HG02610 (cell line): ENCODE measurements around the gene TMEM151B.

ENCODE experiments used
- ATAC-seq: cut with Tn5 transposase; IDR thresholded peaks from one replicate; pipeline ENCODE4 v1.9.1; 2021; ENCODE audit warnings: mild to moderate bottlenecking, moderate library complexity; ENCODE audit not compliant: unreplicated experiment

Gene TMEM151B

DNA sequence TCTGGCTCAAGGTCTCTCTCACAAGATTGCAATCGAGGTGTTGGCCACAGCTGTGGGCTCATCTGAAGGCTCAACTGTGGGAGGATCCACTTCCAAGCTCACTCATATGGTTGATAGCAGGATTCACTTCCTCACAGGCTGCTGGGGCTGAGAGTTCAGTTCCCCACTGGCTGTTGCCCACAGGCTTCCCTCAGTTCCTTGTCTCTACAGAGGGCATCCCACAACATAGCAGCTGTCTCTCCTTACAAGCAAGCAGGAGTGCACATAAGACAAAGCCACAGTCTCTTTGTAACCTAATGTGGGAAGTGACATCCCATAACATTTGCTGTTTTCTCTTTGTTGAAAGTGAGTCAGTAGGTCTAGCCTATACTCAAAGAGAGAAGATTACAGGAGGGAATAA, 86.2 kb downstream of the TMEM151B start:
- ATAC-seq = no peak
